Esophagus muscularis mucosa (tissue), 4 donors: ENCODE results near the gene JMJD4. TPM values are rescaled to one million over a fixed set of nuclear protein-coding genes. Genes with fewer than 3 reads are reported as not detected.

ENCODE experiments used
- DNase-seq: peaks from one replicate; pipeline ENCODE4 v3.0.0-alpha.2; 2017; ENCODE audit errors: extremely low spot score
- H3K27ac ChIP-seq, 4 donors: fragments of 200-600 bp; sonication (generic); replicated peaks in 1 of 4; 1 replicate in 3 of 4; 2 replicates in 1 of 4; pipeline ENCODE4 v1.5.1; 2016 to 2019; ENCODE audit warnings: mild to moderate bottlenecking in 1 of 4
- H3K27me3 ChIP-seq, 4 donors: fragments of 200-600 bp; sonication (generic); one replicate each; pipeline versions ENCODE4 v1.5.1 to v1.6.0; 2016 to 2019
- H3K36me3 ChIP-seq, 4 donors: fragments of 200-600 bp; sonication (generic); one replicate each; pipeline ENCODE4 v1.5.1; 2016 to 2019
- H3K4me1 ChIP-seq, 4 donors: fragments of 200-600 bp; sonication (generic); one replicate each; pipeline ENCODE4 v1.5.1; 2016 to 2019
- H3K4me3 ChIP-seq, 4 donors: fragments of 200-600 bp; sonication (generic); 1 replicate in 2 of 4; 2 replicates in 2 of 4; pipeline ENCODE4 v1.5.1; 2016 to 2019; ENCODE audit warnings: mild to moderate bottlenecking in 4 of 4, moderate library complexity in 1 of 4
- H3K9me3 ChIP-seq, 4 donors: fragments of 200-600 bp; sonication (generic); 1 replicate in 3 of 4; 2 replicates in 1 of 4; pipeline ENCODE4 v1.5.1; 2016 to 2019
- CTCF ChIP-seq, 3 experiments: fragments of 200-600 bp in 2 of 3; fragments of 450-650 bp in 1 of 3; sonication (generic) in 2 of 3; IDR thresholded peaks; one replicate each; pipeline ENCODE4 v1.5.1; 2017 to 2019; ENCODE audit warnings: antibody characterized with exemption in 3 of 3, mild to moderate bottlenecking in 2 of 3, moderate library complexity in 1 of 3
- EP300 ChIP-seq: sonication (generic); formaldehyde crosslinking; IDR thresholded peaks from one replicate; pipeline ENCODE4 v1.6.1; 2017; ENCODE audit warnings: antibody characterized with exemption
- POLR2A ChIP-seq: fragments of 450-650 bp; IDR thresholded peaks from one replicate; pipeline ENCODE4 v1.6.1; 2017; ENCODE audit warnings: antibody characterized with exemption, moderate library complexity, mild to moderate bottlenecking, low read depth
- POLR2AphosphoS5 ChIP-seq, 2 donors: sonication (generic); formaldehyde crosslinking; IDR thresholded peaks; one replicate each; pipeline ENCODE4 v1.6.1; 2017; ENCODE audit warnings: antibody characterized with exemption in 2 of 2
- WGBS: methylation state at CpG from one replicate; pipeline ENCODE4 v1.1.5; 2018; 5-methylcytosine and 5-hydroxymethylcytosine counted together
- intact Hi-C: fragments of 100-400 bp; cut with DNase I; formaldehyde crosslinking; loops from one replicate; pipeline ENCODE4 v1.15.1; 2023
- total RNA-seq, 4 donors: library from RNA; depleted of rRNA; stranded (reverse); fragments of >200 nt; gene quantifications; one replicate each; pipeline versions ENCODE4 v1.1.0 to v1.2.1, GENCODE V29; 2016

JMJD4 gene
- total RNA-seq, 4 donors from 2014 or later = 10.8 to 18.4 (median 14.2) TPM

- DNase-seq = no peak
- TF ChIP-seq EP300 (no peak), POLR2AphosphoS5 (IDR thresholded peaks at IDR 0.05) (peak; percentile 28 to 66)
- H3K36me3 ChIP-seq = peaks cover 0 to 33% (median 23%) of the 10 kb centered on the region in 4 donors
- H3K4me3 ChIP-seq = no peak overlapping the region
- H3K27ac ChIP-seq = peak overlapping the region; percentile 75 to 87 (median 82)
- H3K9me3 ChIP-seq = no peaks in the 10 kb centered on the region
- WGBS = 84% methylated on average over 16 of the region's 18 CpGs
- intact Hi-C loops = no loop called here
- H3K4me1 ChIP-seq = peaks cover 36 to 87% (median 69%) of the 10 kb centered on the region in 4 donors
- H3K27me3 ChIP-seq = no peaks in the 10 kb centered on the region
Observed at GRCh38 chr1:227747948-227748495, 12.9 kb upstream of the JMJD4 start.

- peaks cover 36 to 84% (median 63%) of the 10 kb centered on the region in 4 donors for H3K4me1 ChIP-seq
- peaks cover 0 to 33% (median 23%) of the 10 kb centered on the region in 4 donors for H3K36me3 ChIP-seq
- no peak for DNase-seq
- H3K27me3 ChIP-seq = no peaks in the 10 kb centered on the region
- no peaks in the 10 kb centered on the region for H3K9me3 ChIP-seq
- peak overlapping the region; percentile 75 to 87 (median 82) for H3K27ac ChIP-seq
- intact Hi-C loops = no loop called here
- H3K4me3 ChIP-seq = no peak overlapping the region
- 88% methylated on average over 3 of the region's 8 CpGs for WGBS
- no peak for TF ChIP-seq CTCF (IDR thresholded peaks at IDR 0.05)
- no peak for TF ChIP-seq POLR2A
- TF ChIP-seq POLR2AphosphoS5 (IDR thresholded peaks at IDR 0.05) = no peak
- no peak for TF ChIP-seq EP300
Observed at GRCh38 chr1:227747382-227747781, 12.3 kb upstream of the JMJD4 start.

- 70% methylated on average over 6 of the region's 6 CpGs for WGBS
- H3K36me3 ChIP-seq = peaks cover 0 to 33% (median 23%) of the 10 kb centered on the region in 4 donors
- H3K9me3 ChIP-seq = no peaks in the 10 kb centered on the region
- peaks cover 36 to 80% (median 60%) of the 10 kb centered on the region in 4 donors for H3K4me1 ChIP-seq
- H3K4me3 ChIP-seq = no peak overlapping the region
- no peak for TF ChIP-seq POLR2A
- no peak for TF ChIP-seq CTCF (IDR thresholded peaks at IDR 0.05)
- no peak for TF ChIP-seq POLR2AphosphoS5 (IDR thresholded peaks at IDR 0.05)
- no peak for TF ChIP-seq EP300
- no peak for DNase-seq
- H3K27me3 ChIP-seq = no peaks in the 10 kb centered on the region
- intact Hi-C loops = no loop called here
- H3K27ac ChIP-seq = peak overlapping the region in 2 of 4 donors; percentile 86 to 87
Observed at GRCh38 chr1:227746676-227747075, 11.6 kb upstream of the JMJD4 start.

GRCh38 chr1:227745568-227746265, 10.6 kb upstream of the JMJD4 start:
- H3K27ac ChIP-seq = peak overlapping the region in 2 of 4 donors; percentile 86 to 87
- intact Hi-C loops = no loop called here

More at GRCh38 chr1:227745568-227746265, 10.6 kb upstream of the JMJD4 start:
- no peaks in the 10 kb centered on the region for H3K9me3 ChIP-seq
- no peaks in the 10 kb centered on the region for H3K27me3 ChIP-seq
- DNase-seq = no peak
- H3K36me3 ChIP-seq = peaks cover 0 to 25% (median 17%) of the 10 kb centered on the region in 4 donors
- 92% methylated on average over 8 of the region's 12 CpGs for WGBS
- no peak overlapping the region for H3K4me3 ChIP-seq
- H3K4me1 ChIP-seq = peaks cover 34 to 77% (median 54%) of the 10 kb centered on the region in 4 donors
- TF ChIP-seq CTCF (IDR thresholded peaks at IDR 0.05) (no peak), POLR2AphosphoS5 (IDR thresholded peaks at IDR 0.05) (no peak), EP300 (no peak), POLR2A (no peak)
